HT1080 (cell line): Measurements from ENCODE around the gene ELOB. TPM values are rescaled to one million over a fixed set of nuclear protein-coding genes. Genes with fewer than 3 reads are reported as not detected.

ENCODE experiments used
- DNase-seq: peaks from one replicate; pipeline ENCODE4 v3.0.0-alpha.2; 2015; ENCODE audit warnings: low read depth
- total RNA-seq: library from RNA; depleted of rRNA; stranded (reverse); fragments of >200 nt; shearing (Covaris generic); gene quantifications from 2 replicates; pipeline ENCODE4 v1.2.3, GENCODE V29; 2014

The ELOB gene
- total RNA-seq, 1 experiment from 2014 or later = 159 TPM

DNA sequence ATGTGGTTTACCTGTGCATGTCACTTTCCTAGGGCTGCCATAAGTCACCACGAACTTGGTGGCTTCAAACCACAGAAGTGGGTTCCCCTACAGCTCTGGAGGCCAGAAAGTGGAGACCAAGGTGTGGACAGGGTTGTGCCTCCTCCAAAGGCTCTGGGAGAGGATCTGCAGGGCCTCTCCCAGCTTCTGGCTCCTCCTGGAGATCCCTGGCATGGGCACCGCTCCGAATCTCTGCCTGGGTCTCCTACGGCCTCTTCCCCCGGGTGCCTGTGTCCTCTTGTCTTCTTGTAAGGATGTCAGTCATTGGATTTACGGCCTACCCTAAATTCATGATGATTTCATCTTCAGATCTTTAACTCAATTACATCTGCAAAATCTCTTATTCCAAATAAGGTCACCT lies 27.1 kb downstream of the ELOB start:
- DNase-seq = no peak

DNA sequence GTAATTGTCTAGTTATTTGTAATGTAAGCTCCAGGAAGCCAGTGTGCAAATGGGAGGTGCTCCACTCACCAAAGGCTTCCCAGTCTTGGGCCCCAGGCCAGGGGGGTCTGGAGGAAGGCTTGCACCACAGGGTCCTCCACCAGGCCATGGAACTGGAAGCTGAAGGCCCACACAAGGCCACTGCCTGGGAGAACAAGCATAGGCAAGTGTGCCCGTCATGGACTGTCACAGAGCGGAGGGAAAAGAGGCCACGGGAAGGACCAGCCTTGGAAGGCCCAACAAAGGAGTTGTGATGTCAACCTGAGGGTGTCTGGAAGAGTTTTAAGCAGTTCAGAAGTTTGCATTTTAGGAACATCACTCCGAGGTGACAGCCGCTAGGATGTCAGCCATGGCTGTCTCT lies 27.6 kb downstream of the ELOB start:
- no peak for DNase-seq

DNA sequence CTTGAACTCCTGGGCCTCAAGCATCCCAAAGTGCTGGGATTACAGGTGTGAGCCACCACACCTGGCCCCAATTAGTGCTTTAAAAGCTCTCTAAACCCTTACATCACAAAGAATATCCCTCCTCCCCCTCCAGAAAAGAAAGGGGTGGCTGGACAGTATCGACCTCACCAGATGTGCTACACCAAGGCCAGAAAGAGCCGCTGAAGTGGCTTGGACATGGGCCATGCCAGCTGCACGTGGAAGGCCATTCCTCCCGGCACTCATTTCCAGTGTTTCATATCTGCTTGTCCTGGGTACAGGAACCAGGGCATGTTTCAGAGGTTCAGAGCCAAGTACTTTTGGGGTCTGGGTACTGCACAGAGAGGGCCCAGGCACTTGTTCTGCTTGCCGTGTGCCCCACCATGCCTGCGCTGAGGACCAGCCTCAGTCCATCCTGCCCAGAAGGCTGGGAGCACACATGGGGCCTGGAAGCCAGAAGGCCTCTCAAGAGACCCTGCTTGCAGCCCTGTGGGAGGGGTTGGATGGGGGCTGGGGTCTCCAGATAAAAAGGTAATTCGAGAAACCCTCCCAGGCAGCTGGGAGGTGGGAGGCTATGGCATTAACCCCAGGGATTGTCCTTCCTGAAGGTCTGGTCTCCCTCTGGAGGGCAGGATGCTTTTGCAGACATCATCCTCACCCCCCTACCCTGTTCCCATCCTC lies 28.2 kb downstream of the ELOB start:
- no peak for DNase-seq

DNA sequence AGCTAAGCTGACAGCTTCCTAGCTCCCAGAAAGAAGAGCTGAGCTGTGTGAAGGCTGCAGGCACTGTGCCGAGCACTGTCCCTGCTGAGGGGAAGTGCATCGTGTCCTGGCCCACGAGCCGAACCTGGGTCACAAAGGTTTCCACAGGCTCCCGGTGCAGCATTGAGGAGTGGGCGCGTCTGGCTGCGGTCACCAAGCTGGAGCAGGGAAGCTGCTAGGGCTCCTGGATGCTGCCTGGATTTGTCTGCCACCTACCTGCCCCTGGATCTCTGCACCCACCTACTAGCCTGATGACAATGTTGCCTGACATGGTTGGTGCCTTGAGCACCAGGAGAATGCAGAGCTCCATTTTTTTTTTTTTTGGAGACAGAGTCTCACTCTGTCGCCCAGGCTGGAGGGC lies 31.1 kb downstream of the ELOB start:
- DNase-seq = no peak

DNA sequence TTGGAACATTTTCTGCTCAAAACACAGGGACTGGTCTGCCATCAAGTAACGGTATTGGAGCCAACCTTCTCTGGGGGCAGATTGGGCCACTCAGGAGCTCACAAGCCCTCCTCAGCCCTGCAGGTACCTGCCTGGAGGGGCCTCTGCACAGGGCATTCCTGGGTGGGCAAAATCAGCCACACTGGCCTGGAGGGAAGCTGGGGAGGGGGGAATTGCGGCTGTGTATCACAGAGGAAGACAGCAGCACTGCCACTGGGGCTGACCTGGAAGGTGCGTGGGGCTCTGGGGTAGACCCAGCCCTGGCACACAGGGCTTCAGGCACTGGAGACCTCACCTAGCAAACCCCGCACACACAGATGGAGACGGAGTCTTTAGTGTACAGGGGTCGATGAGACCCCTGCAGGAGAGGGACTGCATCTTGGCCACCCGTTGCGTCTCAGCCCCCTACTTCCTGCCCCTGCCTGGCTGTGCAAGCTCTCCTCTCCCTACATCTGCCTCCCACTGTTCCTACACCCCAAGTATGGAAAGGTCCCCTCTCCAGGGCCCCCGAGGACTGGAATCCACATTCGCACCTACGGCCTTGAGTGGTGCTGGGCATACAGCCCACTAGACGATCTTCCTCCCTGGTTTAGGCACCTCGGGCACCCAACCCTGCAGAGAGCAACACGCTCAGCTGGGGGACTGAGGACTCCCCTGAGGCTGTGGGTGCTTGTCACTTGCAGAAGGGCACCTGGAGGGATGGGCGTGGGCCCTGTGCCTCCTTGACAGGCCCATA lies 31.8 kb downstream of the ELOB start:
- no peak for DNase-seq

DNA sequence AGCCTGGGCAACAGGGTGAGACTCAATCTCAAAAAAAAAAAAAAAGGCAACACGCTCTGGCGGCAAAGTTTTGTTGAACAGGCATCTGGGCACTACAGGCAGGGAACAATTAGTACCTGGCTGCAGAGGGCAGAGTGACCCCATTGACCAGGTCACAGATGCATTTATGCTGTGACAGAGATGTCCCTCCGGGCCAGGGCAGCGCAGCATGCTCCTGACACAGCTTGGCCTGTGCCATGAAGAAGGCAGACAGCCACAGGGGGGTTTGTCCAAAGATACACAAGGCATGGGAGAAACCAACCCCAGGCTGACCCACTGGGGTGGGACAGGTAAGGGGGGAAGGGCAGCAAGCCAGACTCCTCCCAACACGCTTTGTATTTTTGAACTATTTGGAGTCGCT lies 32.4 kb downstream of the ELOB start:
- DNase-seq = no peak

DNA sequence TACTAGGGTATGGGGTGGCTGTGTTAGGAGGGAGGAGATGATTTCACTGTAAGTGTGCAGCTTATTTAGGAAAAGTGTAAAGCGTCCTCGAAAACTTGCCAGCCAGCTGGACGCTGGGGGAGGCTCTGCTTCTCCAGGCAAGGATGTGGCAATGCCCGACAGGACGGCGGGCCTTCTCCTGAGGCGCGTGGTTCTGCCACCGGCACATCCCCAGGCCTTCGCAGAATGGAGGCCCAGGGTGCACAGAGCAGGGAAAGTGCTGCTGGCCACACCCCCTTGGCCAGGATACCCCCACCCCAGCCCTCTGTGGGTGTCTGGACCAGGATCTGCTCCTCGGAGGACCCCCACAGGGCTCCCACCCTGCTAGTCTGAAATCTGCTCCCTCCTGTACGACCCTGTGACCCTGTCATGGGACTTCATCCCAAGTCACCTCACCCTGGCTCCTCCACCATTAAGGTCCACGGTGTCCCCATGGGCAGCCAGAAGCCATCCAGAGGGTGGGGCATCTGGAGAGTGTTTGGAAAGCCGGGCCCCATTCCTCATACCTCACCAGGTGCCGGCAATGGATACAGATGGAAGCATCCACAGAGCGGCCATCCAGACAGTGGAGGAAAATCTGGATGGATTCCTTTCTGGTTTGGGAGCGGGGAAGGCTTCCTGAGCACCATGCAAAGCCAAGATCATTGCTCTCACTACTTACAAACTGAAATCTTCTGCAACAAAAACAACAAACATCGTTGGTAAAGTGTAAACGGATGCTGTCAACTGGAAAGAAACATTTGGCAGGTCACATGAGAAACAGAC lies 33.9 kb downstream of the ELOB start:
- no peak for DNase-seq

DNA sequence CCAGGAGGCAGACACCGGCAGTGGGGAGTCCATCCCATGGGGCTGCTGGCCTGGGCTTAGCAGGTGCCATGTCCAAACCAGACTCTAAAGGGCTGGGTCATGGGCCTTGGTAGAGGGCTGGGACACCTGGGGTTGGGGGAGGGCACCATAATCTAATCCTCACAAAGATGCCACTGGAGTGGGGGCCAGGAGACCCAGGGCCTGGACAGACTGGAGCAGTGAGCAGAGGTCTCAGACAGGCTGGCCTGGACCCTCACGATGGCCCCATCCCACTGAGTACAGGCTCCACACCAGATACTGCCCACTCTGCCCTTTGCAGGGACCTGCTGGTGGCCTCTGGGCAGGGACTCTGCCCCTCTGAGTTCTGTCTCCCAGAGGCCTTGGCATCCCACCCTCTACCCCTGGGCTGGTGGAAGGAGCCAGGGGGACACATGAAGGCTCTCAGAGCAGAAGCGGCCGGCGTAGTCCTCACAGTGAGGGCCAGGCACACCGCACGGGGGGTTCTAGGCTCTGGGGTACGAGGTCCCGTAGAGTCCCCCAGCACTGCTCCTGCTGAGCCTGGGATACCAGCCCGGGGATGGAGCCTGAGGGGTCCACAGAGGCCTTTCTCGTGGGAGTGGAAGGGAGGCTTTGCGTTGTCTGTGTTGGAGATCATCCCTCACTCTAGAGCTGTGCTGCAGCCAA lies 34.6 kb downstream of the ELOB start:
- no peak for DNase-seq

DNA sequence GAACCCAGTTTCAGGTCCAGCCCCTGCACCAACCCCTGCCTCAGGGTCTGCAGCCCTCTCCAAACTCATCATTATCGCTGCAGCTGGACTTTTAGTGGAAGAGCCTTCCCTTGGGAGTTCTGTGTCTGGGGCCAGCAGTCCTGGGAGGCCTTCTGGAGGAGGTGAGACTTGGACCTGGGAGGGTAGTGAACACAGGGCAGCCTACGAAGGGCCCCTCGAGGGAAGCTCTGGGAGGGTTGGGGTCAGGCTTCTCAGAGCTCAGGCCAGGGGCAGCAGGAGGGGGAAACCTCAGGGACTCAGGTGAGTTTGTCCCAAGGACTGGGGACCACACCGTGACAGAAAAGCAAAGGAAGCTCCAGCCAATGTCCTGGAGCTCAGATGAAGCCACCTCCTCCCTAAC lies 35.9 kb downstream of the ELOB start:
- DNase-seq = no peak

DNA sequence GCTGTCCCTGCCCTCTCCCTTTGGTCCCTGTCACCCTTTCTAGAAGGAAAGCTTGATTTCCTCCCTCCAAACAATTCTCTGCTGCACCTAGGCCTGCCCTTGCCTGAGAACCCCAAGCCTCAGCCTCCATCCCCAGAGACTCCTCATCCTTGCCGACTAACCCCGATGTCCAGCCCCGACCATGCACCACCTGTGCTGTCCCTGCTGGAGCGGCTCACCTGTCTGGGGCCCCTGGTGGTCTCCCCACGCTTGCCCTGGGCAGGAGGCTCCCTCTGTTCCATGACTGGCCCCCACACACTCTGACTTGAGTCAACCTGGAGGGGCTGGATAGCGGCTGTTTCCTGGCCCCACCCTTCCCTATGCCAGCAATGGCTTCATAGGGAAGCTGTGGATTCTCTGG lies 36.6 kb downstream of the ELOB start:
- DNase-seq = no peak

DNA sequence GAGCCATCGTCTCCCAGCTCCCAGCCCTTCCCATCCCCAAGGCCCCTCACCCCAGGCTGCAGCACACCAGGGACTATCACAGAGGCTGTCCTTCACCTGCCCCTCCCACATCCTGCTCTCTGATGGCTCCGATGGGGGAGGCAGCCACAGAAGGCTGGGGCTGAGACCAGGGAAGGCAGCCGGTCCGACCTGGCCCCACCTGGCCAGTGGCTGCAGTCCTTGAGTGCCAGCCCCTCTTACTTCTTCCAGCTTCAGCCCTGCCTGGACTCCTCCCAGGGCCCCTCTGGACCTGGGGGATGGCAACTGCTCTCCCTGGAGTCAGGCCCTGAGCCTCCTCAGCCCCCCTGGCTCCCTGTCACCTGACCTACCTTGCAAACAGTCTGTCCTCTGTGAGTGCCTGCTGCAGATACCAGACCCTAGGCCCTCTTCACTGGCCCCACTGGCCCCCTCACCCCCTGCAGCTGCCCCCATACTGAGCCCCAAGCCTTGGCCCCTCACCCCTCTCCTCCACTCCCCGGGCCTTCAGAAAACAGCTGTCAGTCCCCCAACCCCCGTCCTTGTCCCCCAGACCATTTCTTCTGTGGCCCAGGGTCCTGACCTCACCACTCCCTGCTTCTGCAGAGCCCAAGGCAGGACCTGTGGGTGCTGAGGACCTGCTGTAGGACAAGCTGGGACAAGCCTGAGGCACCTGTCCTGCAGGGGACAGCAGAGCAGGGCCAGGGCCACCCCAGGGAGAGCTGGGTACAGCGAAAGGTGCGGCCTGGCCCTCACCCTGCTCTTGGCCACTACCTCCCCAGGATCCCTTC lies 37.3 kb downstream of the ELOB start:
- no peak for DNase-seq

DNA sequence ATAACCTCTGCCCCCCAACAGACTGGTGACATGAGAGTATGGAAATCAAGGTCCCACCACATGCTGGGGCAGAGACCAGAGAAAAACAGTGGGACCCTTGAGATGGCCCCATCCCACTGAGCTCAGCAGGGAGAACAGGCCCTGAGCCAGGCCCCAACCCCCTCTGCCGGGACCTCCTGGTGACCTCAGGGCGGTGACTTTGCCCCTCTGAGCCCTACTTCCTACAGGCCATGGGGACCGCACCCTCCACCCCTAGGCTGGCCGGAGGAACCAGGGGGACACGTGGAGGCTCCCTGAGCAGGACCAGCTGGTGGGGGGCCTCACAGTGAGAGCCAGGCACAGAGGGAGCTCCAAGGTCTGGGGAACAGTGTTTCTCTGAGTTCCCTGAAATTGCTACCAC lies 38.5 kb downstream of the ELOB start:
- no peak for DNase-seq

DNA sequence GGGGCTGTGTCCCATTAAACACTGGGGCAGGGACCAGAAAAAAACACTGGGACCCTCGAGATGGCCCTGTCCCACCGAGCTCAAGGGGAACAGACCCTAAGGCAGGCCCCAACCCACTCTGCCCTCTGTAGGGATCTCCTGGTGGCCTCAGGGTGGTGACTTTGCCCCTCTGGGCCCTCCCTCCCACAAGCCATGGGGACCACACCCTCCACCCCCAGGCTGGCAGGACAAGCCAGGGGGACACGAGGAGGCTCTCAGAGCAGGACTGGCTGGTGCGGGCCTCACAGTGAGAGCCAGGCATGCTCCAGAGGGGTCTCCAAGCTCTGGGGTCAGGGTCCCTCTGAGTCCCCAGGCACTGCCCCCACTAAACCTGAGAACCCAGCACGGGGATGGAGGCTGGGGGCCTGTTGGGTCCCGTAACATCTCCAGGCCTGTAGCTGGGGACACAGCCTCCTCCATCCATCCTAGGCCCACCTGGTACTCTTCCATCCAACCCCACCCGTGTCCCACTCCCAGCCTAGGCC lies 39.1 kb downstream of the ELOB start:
- no peak for DNase-seq

DNA sequence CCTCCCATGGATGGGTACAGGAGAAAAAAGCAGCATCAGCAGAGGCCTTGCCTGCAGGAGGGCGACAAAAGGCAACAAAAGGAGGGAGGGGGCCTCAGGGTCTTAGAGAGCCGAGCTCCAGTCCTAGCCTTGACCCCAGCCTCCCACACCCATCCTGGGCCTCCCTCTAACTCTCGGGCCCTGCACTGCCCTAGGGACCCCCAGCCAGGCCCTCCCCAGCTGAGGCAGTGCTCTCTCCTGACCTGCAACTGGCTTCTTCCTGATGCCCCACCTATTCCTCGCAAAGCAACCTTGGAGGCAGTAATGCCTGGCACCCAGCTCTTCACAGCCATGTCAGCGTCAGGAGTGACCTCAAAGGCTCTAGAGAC lies 39.9 kb downstream of the ELOB start:
- no peak for DNase-seq

DNA sequence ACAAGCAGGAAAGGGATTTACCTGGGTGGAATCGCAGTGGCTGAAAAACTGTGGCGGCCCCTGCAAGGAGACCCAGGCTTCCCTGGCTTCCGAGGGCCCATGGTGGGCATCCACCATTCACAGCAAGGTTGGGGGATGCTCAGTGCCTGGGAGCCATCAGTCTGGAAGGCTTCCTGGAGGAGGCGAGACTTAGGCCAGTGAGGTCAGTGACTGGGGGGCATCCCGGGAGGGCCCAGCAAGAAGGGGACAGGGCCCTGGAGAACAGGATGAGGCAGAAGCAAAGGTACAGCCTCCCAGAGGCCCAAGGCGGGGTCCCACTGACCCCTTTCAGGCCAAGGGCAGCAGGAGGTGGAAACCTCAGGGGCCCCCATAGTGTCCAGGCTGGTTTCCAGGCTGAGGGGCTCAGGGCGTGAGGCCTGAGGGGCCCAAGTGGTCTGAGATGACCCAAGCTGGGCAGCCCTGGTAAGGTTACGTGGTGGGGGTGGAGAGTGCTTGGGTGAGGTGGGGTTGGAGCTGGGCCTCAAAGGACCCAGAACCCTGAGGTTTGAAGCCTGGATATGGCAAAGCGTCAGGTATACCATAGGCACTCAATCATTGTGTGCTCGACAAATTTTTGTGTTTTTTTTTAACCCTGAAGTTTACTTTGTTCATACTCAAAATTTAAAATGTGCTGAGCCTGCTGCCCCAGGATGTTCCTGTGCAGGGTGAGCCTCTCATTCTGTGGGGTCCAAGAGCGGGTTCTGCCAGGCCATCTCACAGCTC lies 40.4 kb downstream of the ELOB start:
- DNase-seq = no peak

DNA sequence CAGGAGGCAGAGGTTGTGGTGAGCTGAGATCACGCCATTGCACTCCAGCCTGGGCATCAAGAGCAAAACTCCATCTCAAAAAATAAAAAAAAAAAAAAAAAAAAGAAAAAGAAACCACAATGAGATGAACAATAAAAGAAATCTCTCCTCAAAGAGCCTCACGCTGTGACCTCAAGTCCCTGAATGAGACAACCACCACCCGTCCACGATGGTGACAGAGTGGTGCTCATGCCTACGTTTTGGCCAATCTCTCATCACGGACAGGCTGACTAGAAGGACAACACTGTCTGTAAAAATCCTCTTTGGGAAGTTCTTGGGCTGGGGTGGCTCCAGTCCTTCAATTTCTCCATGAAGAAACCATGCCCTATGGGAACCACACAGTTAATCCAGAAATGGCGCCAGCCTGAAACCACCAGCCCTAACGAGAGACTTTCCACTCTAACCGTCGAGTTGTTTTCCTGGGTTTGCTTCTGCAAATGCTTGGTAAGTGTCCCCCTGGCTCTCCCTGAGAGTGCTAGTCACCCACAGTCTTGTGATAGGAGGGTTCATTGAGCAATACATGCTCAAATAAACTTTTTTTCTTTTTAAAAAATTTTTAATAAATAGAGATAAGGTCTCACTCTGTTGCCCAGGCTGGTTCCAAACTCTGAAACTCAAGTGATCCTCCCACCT lies 42.1 kb downstream of the ELOB start:
- no peak for DNase-seq

DNA sequence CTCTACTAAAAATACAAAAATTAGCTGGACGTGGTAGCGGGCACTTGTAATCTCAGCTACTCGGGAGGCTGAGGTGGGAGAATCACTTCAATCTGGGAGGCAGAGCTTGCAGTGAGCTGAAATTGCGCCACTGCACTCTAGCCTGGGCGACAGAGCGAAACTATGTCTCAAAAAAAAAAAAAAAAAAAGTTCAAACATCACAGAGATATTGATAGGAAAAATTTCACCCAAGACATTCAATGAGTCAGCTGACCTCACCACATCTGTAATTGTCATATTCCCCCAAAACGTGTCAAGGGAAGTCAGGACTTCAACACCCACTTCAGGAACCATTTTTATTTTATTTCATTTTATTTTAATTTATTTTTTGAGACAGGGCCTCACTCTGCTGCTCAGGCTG lies 49.0 kb downstream of the ELOB start:
- no peak for DNase-seq

DNA sequence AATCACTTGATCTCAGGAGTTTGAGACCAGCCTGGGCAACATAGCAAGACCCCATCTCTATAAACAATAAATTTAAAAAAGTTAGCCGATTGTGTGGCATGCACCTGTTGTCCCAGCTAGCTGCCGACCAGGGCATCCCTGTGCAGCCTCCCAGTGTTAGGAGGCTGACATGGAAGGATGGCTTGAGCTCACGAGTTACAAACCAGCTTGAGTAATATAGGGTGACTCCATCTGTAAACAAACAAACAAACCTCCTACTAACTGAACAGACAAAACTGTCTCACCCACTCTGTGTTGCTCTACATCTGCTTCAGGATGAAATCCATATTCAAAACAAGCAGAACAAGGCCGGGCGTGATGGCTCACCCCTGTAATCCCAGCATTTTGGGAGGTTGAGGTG lies 50.2 kb downstream of the ELOB start:
- no peak for DNase-seq

DNA sequence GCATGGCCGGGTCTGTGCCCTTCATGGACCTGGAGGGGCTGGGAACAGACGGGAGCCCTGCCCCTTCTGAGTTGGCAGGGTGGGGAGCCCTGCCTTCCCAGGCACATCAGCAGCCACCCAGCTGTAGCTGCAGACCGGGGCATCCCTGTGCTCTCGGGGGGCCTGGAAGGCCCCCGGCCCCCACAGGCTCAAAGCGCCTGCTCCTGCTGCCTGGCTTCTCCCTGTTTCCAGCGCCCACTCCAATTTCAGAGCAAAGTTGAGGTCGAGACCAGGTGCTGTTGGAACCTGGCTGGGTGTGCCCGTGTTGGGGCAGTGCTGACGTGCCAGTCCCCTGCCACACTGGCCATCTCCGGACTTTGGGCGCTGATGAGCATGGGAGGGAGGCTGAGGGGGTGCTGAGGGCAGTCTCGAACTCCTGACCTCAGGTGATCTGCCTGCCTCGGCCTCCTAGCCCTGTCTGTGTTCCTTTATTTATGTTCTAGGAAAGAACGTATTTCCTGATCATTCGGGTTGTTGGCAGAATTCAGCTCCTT lies 52.2 kb downstream of the ELOB start:
- DNase-seq = no peak
